ENCODE data around the gene PNRC1. TPM values are rescaled to one million over a fixed set of nuclear protein-coding genes. Genes with fewer than 3 reads are reported as not detected.

Gene PNRC1
- total and polyA plus RNA-seq, 2 donors (not counting 1 experiment from before 2014, with no cell fraction given), result 158 to 486 TPM

- Histone ChIP-seq H3K4me3 (ENCODE audit: control extremely low read depth in 1 of 5, extremely low read depth in 1 of 5, insufficient read depth in 1 of 5, low read depth in 2 of 5, low read length in 4 of 5) (peak overlapping the region; percentile 81 to 100 (median 98)), H3K27me3 (replicated peaks in 1 of 4; ENCODE audit: control extremely low read depth in 1 of 4, control insufficient read depth in 3 of 4, insufficient read depth in 4 of 4, low read length in 3 of 4) (no peaks in the 10 kb centered on the region), H3K9ac (ENCODE audit: low read length) (peak overlapping the region; percentile 100), H3K9me3 (ENCODE audit: control extremely low read depth in 1 of 3, control insufficient read depth in 2 of 3, insufficient read depth in 1 of 3, low read length in 2 of 3) (no peaks in the 10 kb centered on the region), H3K79me2 (ENCODE audit: control insufficient read depth, insufficient read depth, low read length) (peaks cover 68% of the 10 kb centered on the region), H4K20me1 (ENCODE audit: control insufficient read depth, insufficient read depth, low read length, poor library complexity, severe bottlenecking) (peaks cover 46% of the 10 kb centered on the region), H3K4me1 (ENCODE audit: control insufficient read depth in 2 of 2, insufficient read depth in 2 of 2, low read length in 2 of 2) (peaks cover 25 to 29% of the 10 kb centered on the region in 2 donors), H3K4me2 (replicated peaks; ENCODE audit: low read depth, low read length, poor library complexity, severe bottlenecking) (peak overlapping the region; percentile 81), H3K27ac (ENCODE audit: low read length in 2 of 2) (peak overlapping the region; percentile 99), H2AFZ (ENCODE audit: insufficient read depth, low read depth, low read length, poor library complexity, severe bottlenecking) (no peak overlapping the region), H3K36me3 (replicated peaks in 1 of 2; ENCODE audit: control extremely low read depth in 1 of 2, control insufficient read depth in 1 of 2, extremely low read depth in 1 of 2, insufficient read depth in 2 of 2, low read length in 1 of 2) (peaks cover 0 to 38% of the 10 kb centered on the region in 2 experiments)
- CTCF ChIA-PET, result interaction anchor here (1.0 to 6.4 kb wide), 6 partner anchors 57 to 291 kb away, joined by 3 to 33 read pairs (median 7); partner anchors contain the start of genes PM20D2 and UBE2J1
- peak overlapping the region; percentile 99 for H3K4me3 Mint-ChIP-seq
- TF ChIP-seq, protein P1, sequence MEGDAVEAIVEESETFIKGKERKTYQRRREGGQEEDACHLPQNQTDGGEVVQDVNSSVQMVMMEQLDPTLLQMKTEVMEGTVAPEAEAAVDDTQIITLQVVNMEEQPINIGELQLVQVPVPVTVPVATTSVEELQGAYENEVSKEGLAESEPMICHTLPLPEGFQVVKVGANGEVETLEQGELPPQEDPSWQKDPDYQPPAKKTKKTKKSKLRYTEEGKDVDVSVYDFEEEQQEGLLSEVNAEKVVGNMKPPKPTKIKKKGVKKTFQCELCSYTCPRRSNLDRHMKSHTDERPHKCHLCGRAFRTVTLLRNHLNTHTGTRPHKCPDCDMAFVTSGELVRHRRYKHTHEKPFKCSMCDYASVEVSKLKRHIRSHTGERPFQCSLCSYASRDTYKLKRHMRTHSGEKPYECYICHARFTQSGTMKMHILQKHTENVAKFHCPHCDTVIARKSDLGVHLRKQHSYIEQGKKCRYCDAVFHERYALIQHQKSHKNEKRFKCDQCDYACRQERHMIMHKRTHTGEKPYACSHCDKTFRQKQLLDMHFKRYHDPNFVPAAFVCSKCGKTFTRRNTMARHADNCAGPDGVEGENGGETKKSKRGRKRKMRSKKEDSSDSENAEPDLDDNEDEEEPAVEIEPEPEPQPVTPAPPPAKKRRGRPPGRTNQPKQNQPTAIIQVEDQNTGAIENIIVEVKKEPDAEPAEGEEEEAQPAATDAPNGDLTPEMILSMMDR (IDR thresholded peaks at IDR 0.05), result no peak
- no peak for TF ChIP-seq EZH2 (IDR thresholded peaks at IDR 0.05; ENCODE audit: borderline replicate concordance, insufficient read depth, low read depth, low read length, poor library complexity, severe bottlenecking)
- no peak for ATAC-seq (ENCODE audit: low read depth)
- under 1% methylated on average over 33 of the region's 36 CpGs for WGBS (ENCODE audit: insufficient coverage)
- H3K27ac Mint-ChIP-seq, result peak overlapping the region; percentile 98
- POLR2A ChIA-PET, result interaction anchor here (0.6 to 3.1 kb wide), 13 partner anchors 9 to 1379 kb away, joined by 3 to 40 read pairs (median 4); partner anchors contain the start of genes AKIRIN2, LYRM2, PM20D2 and RNGTT
- H3K4me1 Mint-ChIP-seq, result peaks cover 38% of the 10 kb centered on the region
- no peaks in the 10 kb centered on the region for H3K27me3 Mint-ChIP-seq
- H3K9me3 Mint-ChIP-seq (ENCODE audit: insufficient read depth), result no peaks in the 10 kb centered on the region
- no peak for DNase-seq
- intact Hi-C loops (cut with micrococcal nuclease), result loop anchor here (2.0 to 10.0 kb wide), 4 partner anchors 99 to 1926 kb away; partner anchors contain the start of genes CASP8AP2 and ZNF292
Observed at GRCh38 chr6:89081129-89081422, 525 bp downstream of the PNRC1 start.
